NK-92 treated with Interleukin-12 subunit alpha and Interleukin-12 subunit beta, amount 100 ng/mL, for 24 hours (cell line): Measurements from ENCODE around the gene SLC2A9.
"Not testable (repeated sequence)": the region's sequence is repeated elsewhere in the genome, so short reads cannot be mapped to it uniquely, and the experiment has no call there.

Experiments
- DNase-seq: peaks from one replicate; lab custom pipeline; 2025; lab: John Stamatoyannopoulos, UW

SLC2A9 gene

GRCh38 chr4:9997886-9998285, 23.4 kb downstream of the SLC2A9 start:
- DNase-seq, result no peak

- DNase-seq, result no peak
Measured at GRCh38 chr4:9996319-9997110, 24.8 kb downstream of the SLC2A9 start.

- DNase-seq, result no peak
Measured at GRCh38 chr4:9994246-9994847, 26.9 kb downstream of the SLC2A9 start.

GRCh38 chr4:9989918-9990635, 31.2 kb downstream of the SLC2A9 start:
- no peak for DNase-seq

- DNase-seq, result no peak
Measured at GRCh38 chr4:9988933-9989332, 32.4 kb downstream of the SLC2A9 start.

GRCh38 chr4:9988363-9988749, 32.9 kb downstream of the SLC2A9 start:
- no peak for DNase-seq

GRCh38 chr4:9987749-9988362, 33.4 kb downstream of the SLC2A9 start:
- DNase-seq, result no peak

- DNase-seq, result no peak
Measured at GRCh38 chr4:9984621-9985020, 36.7 kb downstream of the SLC2A9 start.

- no peak for DNase-seq
Measured at GRCh38 chr4:9983211-9983610, 38.1 kb downstream of the SLC2A9 start.

- DNase-seq, result not testable (repeated sequence)
Measured at GRCh38 chr4:9981899-9982298, 39.4 kb downstream of the SLC2A9 start.

- DNase-seq, result no peak
Measured at GRCh38 chr4:9980898-9981297, 40.4 kb downstream of the SLC2A9 start.

GRCh38 chr4:9979101-9979701, 42.1 kb downstream of the SLC2A9 start:
- no peak for DNase-seq

GRCh38 chr4:9977518-9978031, 43.7 kb downstream of the SLC2A9 start:
- no peak for DNase-seq

- no peak for DNase-seq
Measured at GRCh38 chr4:9976781-9977180, 44.5 kb downstream of the SLC2A9 start.

GRCh38 chr4:9976293-9976692, 45.0 kb downstream of the SLC2A9 start:
- no peak for DNase-seq

- no peak for DNase-seq
Measured at GRCh38 chr4:9971711-9972110, 49.6 kb downstream of the SLC2A9 start.

GRCh38 chr4:9970399-9971011, 50.8 kb downstream of the SLC2A9 start:
- no peak for DNase-seq

- DNase-seq, result no peak
Measured at GRCh38 chr4:9969526-9970398, 51.5 kb downstream of the SLC2A9 start.

- no peak for DNase-seq
Measured at GRCh38 chr4:9968472-9968871, 52.8 kb downstream of the SLC2A9 start.

- DNase-seq, result no peak
Measured at GRCh38 chr4:9964879-9965278, 56.4 kb downstream of the SLC2A9 start.

- no peak for DNase-seq
Measured at GRCh38 chr4:9963328-9963727, 58.0 kb downstream of the SLC2A9 start.
